AG09309 (cell line): ENCODE measurements around the gene PRKCQ.

Experiments
- DNase-seq: peaks from one replicate; pipeline ENCODE4 v3.0.0-alpha.2; 2010; ENCODE audit warnings: low read depth
- H3K4me3 ChIP-seq: 2 replicates; pipeline ENCODE4 v1.5.1; 2011; ENCODE audit warnings: mild to moderate bottlenecking, low read depth, low read length, moderate library complexity; ENCODE audit not compliant: control insufficient read depth
- TF ChIP-seq, protein P1 (sequence below): IDR thresholded peaks from 2 replicates; pipeline ENCODE4 v1.5.1; 2011; ENCODE audit warnings: mild to moderate bottlenecking, low read depth, low read length, inconsistent platforms; ENCODE audit not compliant: insufficient read depth, control insufficient read depth; ENCODE audit errors: missing control alignments

The PRKCQ gene

DNA sequence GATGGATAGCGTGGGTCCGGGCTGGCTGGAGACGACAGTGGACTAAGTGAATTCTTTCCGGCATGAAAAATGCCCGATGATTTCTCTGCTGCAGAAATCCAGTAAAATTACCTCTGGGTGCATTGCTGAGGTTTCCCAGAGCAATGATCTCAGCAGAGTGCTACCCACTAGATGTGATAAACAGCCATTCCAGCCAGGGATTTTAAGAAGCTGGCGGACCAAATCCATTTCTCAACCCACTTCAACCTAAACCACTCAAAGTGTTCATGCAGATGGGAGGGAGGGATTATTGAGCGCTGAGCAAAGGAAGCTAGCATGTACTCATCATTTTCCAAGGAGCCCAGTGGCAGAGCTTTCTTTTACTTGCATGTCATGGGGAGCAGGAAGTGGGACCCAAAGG, 116.7 kb downstream of the PRKCQ start:
- no peak for DNase-seq

DNA sequence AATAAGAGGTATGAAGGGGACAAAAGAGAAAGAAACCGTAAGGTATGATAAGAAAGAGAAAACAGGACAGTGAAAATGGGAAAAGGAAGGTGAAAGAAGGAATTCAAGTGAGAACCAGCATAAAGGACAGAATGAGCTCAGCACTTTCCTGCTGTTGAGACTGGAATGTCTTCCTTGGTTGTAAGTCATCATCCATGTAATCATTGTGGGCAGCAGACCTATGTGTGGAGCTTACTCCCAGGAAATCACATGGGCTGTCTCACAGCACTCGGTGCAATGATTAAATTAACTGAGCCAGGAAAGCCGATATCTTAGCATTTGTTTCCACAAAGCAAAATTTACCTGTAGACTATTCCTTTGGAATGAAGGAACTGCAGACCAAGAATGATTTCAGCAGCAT, 118.1 kb downstream of the PRKCQ start:
- DNase-seq, result no peak

More for the DNA sequence above, 116.7 kb downstream of the PRKCQ start:
- TF ChIP-seq, protein P1, sequence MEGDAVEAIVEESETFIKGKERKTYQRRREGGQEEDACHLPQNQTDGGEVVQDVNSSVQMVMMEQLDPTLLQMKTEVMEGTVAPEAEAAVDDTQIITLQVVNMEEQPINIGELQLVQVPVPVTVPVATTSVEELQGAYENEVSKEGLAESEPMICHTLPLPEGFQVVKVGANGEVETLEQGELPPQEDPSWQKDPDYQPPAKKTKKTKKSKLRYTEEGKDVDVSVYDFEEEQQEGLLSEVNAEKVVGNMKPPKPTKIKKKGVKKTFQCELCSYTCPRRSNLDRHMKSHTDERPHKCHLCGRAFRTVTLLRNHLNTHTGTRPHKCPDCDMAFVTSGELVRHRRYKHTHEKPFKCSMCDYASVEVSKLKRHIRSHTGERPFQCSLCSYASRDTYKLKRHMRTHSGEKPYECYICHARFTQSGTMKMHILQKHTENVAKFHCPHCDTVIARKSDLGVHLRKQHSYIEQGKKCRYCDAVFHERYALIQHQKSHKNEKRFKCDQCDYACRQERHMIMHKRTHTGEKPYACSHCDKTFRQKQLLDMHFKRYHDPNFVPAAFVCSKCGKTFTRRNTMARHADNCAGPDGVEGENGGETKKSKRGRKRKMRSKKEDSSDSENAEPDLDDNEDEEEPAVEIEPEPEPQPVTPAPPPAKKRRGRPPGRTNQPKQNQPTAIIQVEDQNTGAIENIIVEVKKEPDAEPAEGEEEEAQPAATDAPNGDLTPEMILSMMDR, result no peak
- no peak overlapping the region for H3K4me3 ChIP-seq

DNA sequence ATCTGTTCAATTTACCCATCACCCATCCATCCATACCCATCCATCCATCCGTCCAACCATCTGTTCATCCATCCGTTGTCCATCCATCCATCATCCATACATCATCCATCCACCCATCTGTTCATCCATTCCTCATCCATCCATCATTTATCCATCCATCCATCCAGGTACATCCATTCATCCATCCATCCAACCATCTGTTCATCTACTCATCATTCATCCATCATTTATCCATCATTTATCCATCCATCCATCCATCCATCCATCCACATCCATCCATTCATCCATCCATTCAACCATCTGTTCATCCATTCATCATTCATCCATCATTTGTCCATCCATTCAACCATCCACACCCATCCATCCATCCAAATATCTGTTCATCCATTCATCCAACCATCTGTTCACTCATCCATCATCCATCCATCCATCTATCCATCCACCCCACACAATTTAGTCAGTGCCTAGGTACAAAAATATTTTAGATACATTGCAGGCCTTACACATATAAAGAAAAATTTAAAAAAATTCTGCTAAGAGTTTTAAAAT, 119.1 kb downstream of the PRKCQ start:
- TF ChIP-seq, protein P1, result no peak
- H3K4me3 ChIP-seq, result no peak overlapping the region
- DNase-seq, result no peak

More for the DNA sequence above, 118.1 kb downstream of the PRKCQ start:
- no peak overlapping the region for H3K4me3 ChIP-seq
- TF ChIP-seq, protein P1, result no peak

DNA sequence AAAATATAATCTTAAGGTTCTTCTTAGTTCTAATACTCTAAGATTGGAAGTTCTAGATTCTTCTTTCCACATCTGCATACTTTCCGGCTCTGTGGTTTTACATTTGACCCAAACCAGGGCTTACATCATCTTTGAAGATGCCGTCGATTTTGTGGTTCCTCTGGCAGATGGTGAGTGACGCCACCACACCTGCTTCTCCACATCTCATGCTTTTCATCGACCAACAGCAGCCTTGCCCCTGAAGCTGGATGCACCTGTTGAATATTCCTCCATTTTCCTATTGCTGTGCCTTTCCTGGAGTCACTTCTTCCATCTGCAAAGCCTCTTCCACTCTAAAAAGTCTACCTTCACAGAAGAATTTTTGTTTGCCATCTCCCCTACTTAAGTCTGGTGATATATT, 121.3 kb downstream of the PRKCQ start:
- H3K4me3 ChIP-seq, result no peak overlapping the region
- no peak for DNase-seq
- TF ChIP-seq, protein P1, result no peak

DNA sequence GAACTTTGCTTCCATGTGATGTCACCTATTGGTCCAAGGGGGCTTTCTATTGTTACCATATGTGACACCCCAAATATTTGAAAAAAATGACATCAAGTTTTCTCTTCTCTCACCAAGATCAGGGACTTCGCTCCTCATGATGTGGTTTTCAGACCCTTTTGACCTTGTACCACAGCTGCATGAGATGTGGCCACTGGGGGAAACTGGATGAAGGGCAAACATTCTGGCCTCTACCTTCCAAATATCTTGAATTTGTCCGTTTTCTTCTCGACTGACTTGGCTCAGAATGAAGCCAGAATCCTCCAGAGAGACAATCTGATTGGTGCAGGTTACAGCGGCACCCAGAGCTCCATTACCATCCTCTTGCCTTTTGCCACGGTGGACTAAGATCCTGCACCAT, 122.7 kb downstream of the PRKCQ start:
- TF ChIP-seq, protein P1, result no peak
- H3K4me3 ChIP-seq, result no peak overlapping the region
- DNase-seq, result no peak

GRCh38 chr10:6456067-6456466, 124.0 kb downstream of the PRKCQ start:
- TF ChIP-seq, protein P1, result no peak
- DNase-seq, result no peak

DNA sequence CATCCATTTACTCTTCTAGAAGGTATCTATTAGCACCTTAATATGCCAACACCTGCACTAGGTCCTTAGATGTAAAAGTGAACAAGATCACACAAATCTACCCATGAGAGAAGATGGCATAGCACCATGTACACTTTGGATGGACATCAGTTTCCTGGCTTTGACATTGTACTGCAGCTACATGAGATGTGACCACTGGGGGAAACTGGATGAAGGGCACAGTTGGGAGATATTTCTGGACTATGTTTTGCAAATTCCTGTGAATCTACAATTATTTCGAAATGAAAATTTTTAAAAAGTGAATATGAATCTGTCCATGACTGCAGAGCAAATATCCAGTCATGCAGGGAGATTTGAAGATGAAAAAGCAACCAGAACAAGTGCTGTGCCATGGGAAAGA, 124.5 kb downstream of the PRKCQ start:
- no peak overlapping the region for H3K4me3 ChIP-seq
- no peak for DNase-seq
- TF ChIP-seq, protein P1, result no peak

More at GRCh38 chr10:6456067-6456466, 124.0 kb downstream of the PRKCQ start:
- H3K4me3 ChIP-seq, result no peak overlapping the region
